ENCODE measurements around the gene FRG2B. TPM values are rescaled to one million over a fixed set of nuclear protein-coding genes. Genes with fewer than 3 reads are reported as not detected.

The FRG2B gene
- not detected in 2 replicates for total RNA-seq

GRCh38 chr10:133626695-133627094, at the start of gene FRG2B:
FRG2B (minus strand) TSS chr10:133626795; CDS start chr10:133626742, 53 bp downstream.

Other genes with a start within 250 kb of the FRG2B start
- 8.3 and 10.1 TPM in 2 replicates for gene PAOX, start 247.5 kb downstream of the FRG2B start, total RNA-seq
- gene MTG1, start 232.6 kb downstream of the FRG2B start, total RNA-seq, result 25.1 and 26.8 TPM in 2 replicates
- gene SPRN, start 202.2 kb downstream of the FRG2B start, total RNA-seq, result 0.16 and 0.49 TPM in 2 replicates
- 4.3 and 5.2 TPM in 2 replicates for gene SCART1, start 172.8 kb downstream of the FRG2B start, total RNA-seq
- gene CYP2E1, start 99.4 kb downstream of the FRG2B start, total RNA-seq, result 1.3 and 1.5 TPM in 2 replicates
- gene SYCE1, start 61.2 kb downstream of the FRG2B start, total RNA-seq, result 0.12 TPM in 1 of 2 replicates, not detected in the other